Urinary bladder (tissue), 4 donors: ENCODE measurements around the gene PRCC. TPM values are rescaled to one million over a fixed set of nuclear protein-coding genes. Genes with fewer than 3 reads are reported as not detected.

Source experiments
- DNase-seq: peaks from one replicate; pipeline ENCODE4 v3.0.0-alpha.2; 2015; ENCODE audit errors: extremely low spot score
- H3K27ac ChIP-seq: one replicate; pipeline ENCODE4 v1.5.1; 2013; ENCODE audit warnings: low read depth, mild to moderate bottlenecking, moderate library complexity
- H3K36me3 ChIP-seq: one replicate; pipeline ENCODE4 v1.6.1; 2013; ENCODE audit warnings: mild to moderate bottlenecking, moderate library complexity; ENCODE audit not compliant: insufficient read depth
- H3K4me1 ChIP-seq: one replicate; pipeline ENCODE4 v1.6.1; 2013; ENCODE audit warnings: mild to moderate bottlenecking, moderate library complexity; ENCODE audit not compliant: insufficient read depth
- H3K4me3 ChIP-seq: one replicate; pipeline ENCODE4 v1.5.1; 2013; ENCODE audit warnings: low read depth, low read length
- WGBS: extraction: QIAGEN DNeasy Blood & Tissue Kit; methylation state at CpG from one replicate; pipeline ENCODE4 v1.1.7; 2013; 5-methylcytosine and 5-hydroxymethylcytosine counted together
- polyA plus RNA-seq: library from polyadenylated mRNA; stranded (reverse); fragments of 200-250 nt; gene quantifications from one replicate; pipeline ENCODE4 v1.2.3, GENCODE V29; 2013
- total RNA-seq: library from RNA; depleted of rRNA; stranded (reverse); fragments of >200 nt; gene quantifications from one replicate; pipeline ENCODE4 v1.2.3, GENCODE V29; 2014
- donor health status: healthy with polysubstance abuse.
- donor health status: healthy.

The PRCC gene
- total and polyA plus RNA-seq, 2 donors = 17.7 to 49.5 TPM

GRCh38 chr1:156813750-156814570, 46.6 kb downstream of the PRCC start:
- H3K36me3 ChIP-seq = no peaks in the 10 kb centered on the region
- H3K27ac ChIP-seq = no peak overlapping the region
- no peak for DNase-seq
- WGBS = 7% methylated on average over 60 of the region's 60 CpGs
- H3K4me1 ChIP-seq = no peaks in the 10 kb centered on the region
- peak overlapping the region; percentile 27 for H3K4me3 ChIP-seq

DNA sequence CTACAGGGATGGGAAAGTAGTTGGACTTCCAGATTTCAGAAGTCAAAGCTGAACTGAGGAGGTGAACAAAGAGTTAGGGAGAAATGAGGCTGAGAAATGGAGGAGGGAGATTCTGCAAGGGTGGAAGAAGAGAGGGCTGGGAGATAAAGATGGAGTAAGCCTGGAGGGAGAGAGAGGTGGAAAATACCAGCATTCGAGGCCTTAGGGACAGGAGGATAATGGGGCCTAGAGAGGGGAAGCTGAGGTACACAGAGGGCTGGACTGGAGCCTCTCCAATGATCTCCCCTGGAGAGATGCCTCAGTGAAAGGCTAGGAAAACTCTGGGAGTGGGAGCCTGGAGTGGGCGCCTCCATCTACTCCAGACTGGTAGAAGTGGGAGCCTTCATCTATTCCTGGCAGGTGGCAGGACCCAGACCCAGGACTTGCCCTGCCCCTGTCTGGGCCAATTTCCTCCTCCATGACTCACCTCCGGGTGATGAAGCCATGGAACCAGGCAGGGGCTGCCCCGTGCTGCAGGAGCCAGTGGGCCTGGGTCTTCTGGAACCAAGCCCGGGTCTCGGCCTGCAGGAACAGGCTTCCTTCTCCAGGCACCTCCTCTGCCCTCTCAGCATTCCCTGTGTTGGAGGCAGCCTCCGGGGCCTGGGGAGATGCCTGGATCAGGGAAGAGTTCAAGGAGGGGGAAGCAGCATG, 47.4 kb downstream of the PRCC start:
- H3K36me3 ChIP-seq = no peaks in the 10 kb centered on the region
- H3K4me1 ChIP-seq = no peaks in the 10 kb centered on the region
- WGBS = 82% methylated on average over 7 of the region's 7 CpGs
- no peak for DNase-seq
- H3K27ac ChIP-seq = no peak overlapping the region
- no peak overlapping the region for H3K4me3 ChIP-seq

- WGBS = 59% methylated on average over 5 of the region's 5 CpGs
- Histone ChIP-seq H3K4me1 (no peaks in the 10 kb centered on the region), H3K27ac (no peak overlapping the region), H3K36me3 (no peaks in the 10 kb centered on the region), H3K4me3 (no peak overlapping the region)
- DNase-seq = no peak
Measured at GRCh38 chr1:156815307-156815826, 48.0 kb downstream of the PRCC start.

DNA sequence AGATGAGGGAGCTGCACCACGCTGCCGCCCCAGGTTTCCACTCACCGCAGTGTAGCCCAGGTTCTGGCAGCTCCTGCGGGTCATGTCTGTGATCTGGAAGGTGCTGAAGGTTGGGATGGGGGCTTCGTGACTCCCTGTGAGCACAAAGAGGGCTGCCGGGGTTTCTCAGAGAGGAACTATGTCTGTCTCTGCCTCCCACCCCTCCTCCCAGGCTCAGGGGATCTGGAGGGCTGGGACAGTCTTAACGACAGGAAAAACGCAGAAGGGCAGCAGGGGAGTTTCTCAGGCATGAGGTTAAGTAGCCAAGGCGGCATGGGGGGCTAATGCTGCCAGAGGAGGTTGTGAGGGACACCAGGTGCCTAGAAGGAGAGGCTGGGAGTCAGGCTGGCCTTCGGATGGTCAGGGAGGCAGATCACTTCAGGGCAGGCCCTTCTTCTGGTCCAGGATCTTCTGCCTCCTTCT, 48.7 kb downstream of the PRCC start:
- Histone ChIP-seq H3K4me3 (no peak overlapping the region), H3K27ac (no peak overlapping the region), H3K36me3 (no peaks in the 10 kb centered on the region), H3K4me1 (no peaks in the 10 kb centered on the region)
- DNase-seq = no peak
- 72% methylated on average over 10 of the region's 10 CpGs for WGBS

GRCh38 chr1:156816561-156817328, 49.4 kb downstream of the PRCC start, which contains the start of gene SH2D2A:
TSS of gene SH2D2A (minus strand) at chr1:156816848. CDS start at chr1:156816708, 140 bp downstream.
- 50% methylated on average over 10 of the region's 10 CpGs for WGBS
- Histone ChIP-seq H3K27ac (peak within 1 kb of the TSS; percentile 4), H3K4me3 (no peak within 1 kb of the TSS), H3K36me3 (no peaks in the 10 kb centered on the region), H3K4me1 (no peaks in the 10 kb centered on the region)
- DNase-seq = no peak

DNA sequence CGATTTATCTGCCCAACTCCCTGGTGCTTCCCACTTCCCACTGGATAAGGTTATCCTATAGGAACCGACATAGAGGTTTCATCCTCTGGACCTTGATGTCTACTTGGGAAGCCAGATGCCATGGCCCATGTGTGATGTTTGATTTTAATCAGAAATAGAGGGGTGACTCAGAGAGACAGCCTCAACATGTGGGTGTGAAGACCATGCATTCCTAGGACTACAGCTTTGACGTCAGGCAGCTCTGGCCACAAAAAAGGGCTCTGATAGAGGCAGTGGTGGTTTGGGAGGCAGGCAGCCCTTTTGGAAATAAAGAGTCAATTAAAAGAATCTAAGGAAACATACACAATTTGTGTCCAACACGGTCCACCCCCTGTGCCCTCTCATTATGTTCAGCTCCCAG, 54.5 kb downstream of the PRCC start:
- no peak for DNase-seq
- no peak overlapping the region for H3K27ac ChIP-seq
- no peaks in the 10 kb centered on the region for H3K36me3 ChIP-seq
- no peak overlapping the region for H3K4me3 ChIP-seq
- no peaks in the 10 kb centered on the region for H3K4me1 ChIP-seq
- WGBS = 66% methylated on average over 4 of the region's 4 CpGs

DNA sequence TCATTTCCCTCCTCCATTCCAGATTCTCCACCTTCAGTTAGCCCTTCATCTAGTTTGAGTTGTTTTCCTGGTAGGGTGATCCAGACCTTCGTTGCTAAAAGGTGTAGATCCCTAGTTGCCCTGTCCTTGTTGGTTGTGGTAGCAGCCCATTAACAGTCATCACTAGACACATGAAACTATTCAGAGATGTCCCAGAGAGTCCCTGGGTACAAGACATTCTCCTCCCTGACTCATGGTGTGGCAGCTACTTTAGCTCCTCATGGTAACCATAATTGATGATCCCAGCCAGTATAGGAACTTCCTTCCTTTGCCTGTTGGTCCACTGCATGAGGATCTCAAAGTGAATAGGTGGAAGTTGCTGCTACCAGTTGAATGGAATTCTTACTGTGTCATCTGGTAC, 55.3 kb downstream of the PRCC start:
- Histone ChIP-seq H3K27ac (no peak overlapping the region), H3K36me3 (no peaks in the 10 kb centered on the region), H3K4me3 (no peak overlapping the region), H3K4me1 (no peaks in the 10 kb centered on the region)
- no peak for DNase-seq
- WGBS = 65% methylated on average over 1 of the region's 1 CpG

GRCh38 chr1:156823210-156823790, 56.0 kb downstream of the PRCC start:
- DNase-seq = no peak
- Histone ChIP-seq H3K27ac (no peak overlapping the region), H3K4me1 (no peaks in the 10 kb centered on the region), H3K4me3 (no peak overlapping the region), H3K36me3 (no peaks in the 10 kb centered on the region)
- 86% methylated on average over 5 of the region's 5 CpGs for WGBS

GRCh38 chr1:156826630-156827029, 59.3 kb downstream of the PRCC start:
- Histone ChIP-seq H3K27ac (no peak overlapping the region), H3K4me1 (no peaks in the 10 kb centered on the region), H3K36me3 (no peaks in the 10 kb centered on the region), H3K4me3 (no peak overlapping the region)
- no peak for DNase-seq
- 44% methylated on average over 1 of the region's 1 CpG for WGBS

DNA sequence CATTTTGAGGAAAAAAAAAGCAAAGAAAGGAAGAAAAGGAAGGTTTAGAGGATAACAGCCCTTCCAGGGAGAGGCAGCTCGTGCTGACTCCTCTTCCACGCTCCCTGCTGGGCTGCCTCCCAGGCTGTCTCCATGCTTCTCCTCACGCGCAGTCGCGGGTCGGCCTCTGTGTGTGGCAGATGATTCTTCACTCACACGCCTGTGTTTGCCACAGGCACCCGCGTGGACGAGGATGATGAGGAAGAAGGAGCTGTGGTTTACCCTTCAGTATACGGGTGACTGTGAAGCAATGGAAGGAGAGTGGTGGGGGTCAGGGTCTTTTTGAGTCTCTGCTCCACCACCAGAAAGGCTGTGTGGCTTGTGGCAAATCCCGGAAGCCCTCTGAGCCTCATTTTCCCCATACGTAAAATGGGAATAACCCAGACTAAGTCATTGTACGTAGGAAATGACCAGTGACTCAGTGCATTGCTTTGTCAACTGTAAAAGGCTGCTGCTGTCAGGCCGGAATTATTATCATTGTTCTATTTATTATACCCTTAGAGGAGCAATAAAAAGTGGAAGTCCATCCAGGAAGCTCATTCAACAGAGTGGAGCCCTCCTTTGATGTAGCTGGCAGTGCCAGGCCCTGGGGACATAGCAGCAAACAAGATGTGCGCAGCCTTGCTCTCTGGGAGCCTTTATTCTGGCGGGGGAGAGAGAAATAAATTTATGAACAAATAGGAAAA, 61.2 kb downstream of the PRCC start:
- DNase-seq = no peak
- no peak overlapping the region for H3K4me3 ChIP-seq
- no peak overlapping the region for H3K27ac ChIP-seq
- H3K4me1 ChIP-seq = no peaks in the 10 kb centered on the region
- 60% methylated on average over 18 of the region's 18 CpGs for WGBS
- H3K36me3 ChIP-seq = no peaks in the 10 kb centered on the region

GRCh38 chr1:156832434-156832833, 65.1 kb downstream of the PRCC start:
- no peak overlapping the region for H3K4me3 ChIP-seq
- H3K27ac ChIP-seq = no peak overlapping the region
- no peaks in the 10 kb centered on the region for H3K4me1 ChIP-seq
- no peak for DNase-seq
- no peaks in the 10 kb centered on the region for H3K36me3 ChIP-seq
- WGBS = 53% methylated on average over 5 of the region's 5 CpGs

DNA sequence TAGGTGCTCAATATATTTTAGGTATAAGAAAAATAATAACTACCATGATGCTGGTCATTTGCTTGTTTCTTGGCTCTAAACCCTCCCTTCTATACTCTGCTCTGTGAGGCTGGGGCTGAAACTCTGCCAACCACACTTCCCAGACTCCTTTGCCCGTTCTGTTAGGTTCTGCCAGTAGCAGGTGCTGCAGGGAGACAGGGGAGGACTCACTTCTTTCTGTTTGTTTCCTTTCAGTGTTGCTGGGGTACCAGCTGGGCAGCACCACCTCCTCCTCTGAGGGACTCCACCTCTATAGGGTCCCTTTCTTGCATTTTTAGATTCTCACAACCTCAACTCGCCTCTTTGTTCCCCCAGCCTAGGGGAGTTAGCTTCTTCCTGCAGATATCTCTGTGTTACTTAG, 66.3 kb downstream of the PRCC start:
- 42% methylated on average over 2 of the region's 2 CpGs for WGBS
- Histone ChIP-seq H3K36me3 (no peaks in the 10 kb centered on the region), H3K4me3 (no peak overlapping the region), H3K4me1 (no peaks in the 10 kb centered on the region), H3K27ac (no peak overlapping the region)
- no peak for DNase-seq

DNA sequence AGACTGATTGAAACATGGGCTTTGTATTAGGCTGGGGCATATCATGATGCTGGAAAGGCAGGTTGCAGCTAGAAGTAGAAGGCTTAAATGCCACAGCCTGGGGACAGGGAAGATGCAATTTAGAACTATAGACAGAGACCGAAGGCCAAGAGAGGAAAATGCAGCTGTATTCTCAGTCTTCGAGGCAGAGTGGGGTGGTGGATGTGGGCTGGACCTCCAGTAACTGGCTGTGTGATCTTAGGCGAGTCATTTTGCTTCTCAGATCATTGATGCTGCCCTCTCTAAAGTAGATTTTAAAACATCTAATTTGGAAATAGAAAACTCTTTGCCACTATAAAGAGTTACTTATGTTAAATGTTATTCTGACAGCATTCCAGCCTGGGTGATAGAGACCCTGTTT, 67.0 kb downstream of the PRCC start:
- WGBS = 81% methylated on average over 3 of the region's 3 CpGs

More for the DNA sequence above, 67.0 kb downstream of the PRCC start:
- Histone ChIP-seq H3K4me3 (no peak overlapping the region), H3K4me1 (no peaks in the 10 kb centered on the region), H3K27ac (no peak overlapping the region), H3K36me3 (no peaks in the 10 kb centered on the region)
- no peak for DNase-seq
